ENCODE measurements around the gene PRPF19.

The PRPF19 gene

GRCh38 chr11:60924906-60925853 is 18.8 kb upstream of the PRPF19 start:
- Histone ChIP-seq H3K36me3 (ENCODE audit: insufficient read depth, low read length) (peaks cover 31% of the 10 kb centered on the region; the same call in 1 of the 2 replicates), H3F3A (ENCODE audit: low read depth) (no peaks in the 10 kb centered on the region), H3K9me2 (replicated peaks; ENCODE audit: low read depth, low read length) (no peaks in the 10 kb centered on the region), H3K4me3 (ENCODE audit: low read length, poor library complexity, severe bottlenecking) (peak overlapping the region; percentile 72), H4K20me1 (ENCODE audit: insufficient read depth, low read length, poor library complexity, severe bottlenecking) (no peaks in the 10 kb centered on the region), H3K4me1 (ENCODE audit: insufficient read depth, low read length, poor library complexity, severe bottlenecking) (peaks cover 18% of the 10 kb centered on the region), H3K4me2 (ENCODE audit: low read depth, low read length, poor library complexity, severe bottlenecking) (peak overlapping the region; percentile 70), H3K9me3 (ENCODE audit: insufficient read depth, low read depth, low read length) (no peaks in the 10 kb centered on the region), H3K9ac (ENCODE audit: low read depth, low read length, poor library complexity, severe bottlenecking) (peak overlapping the region; percentile 26), H2AFZ (ENCODE audit: low read length) (0 out of 2 replicates have a peak overlapping the region, but pooled peaks have one; percentile 54), H3K27me3 (ENCODE audit: insufficient read depth, low read length, poor library complexity, severe bottlenecking) (no peaks in the 10 kb centered on the region), H3K79me2 (ENCODE audit: insufficient read depth, low read length) (no peaks in the 10 kb centered on the region; the same call in 1 of the 2 replicates)
- TF ChIP-seq, protein P1, sequence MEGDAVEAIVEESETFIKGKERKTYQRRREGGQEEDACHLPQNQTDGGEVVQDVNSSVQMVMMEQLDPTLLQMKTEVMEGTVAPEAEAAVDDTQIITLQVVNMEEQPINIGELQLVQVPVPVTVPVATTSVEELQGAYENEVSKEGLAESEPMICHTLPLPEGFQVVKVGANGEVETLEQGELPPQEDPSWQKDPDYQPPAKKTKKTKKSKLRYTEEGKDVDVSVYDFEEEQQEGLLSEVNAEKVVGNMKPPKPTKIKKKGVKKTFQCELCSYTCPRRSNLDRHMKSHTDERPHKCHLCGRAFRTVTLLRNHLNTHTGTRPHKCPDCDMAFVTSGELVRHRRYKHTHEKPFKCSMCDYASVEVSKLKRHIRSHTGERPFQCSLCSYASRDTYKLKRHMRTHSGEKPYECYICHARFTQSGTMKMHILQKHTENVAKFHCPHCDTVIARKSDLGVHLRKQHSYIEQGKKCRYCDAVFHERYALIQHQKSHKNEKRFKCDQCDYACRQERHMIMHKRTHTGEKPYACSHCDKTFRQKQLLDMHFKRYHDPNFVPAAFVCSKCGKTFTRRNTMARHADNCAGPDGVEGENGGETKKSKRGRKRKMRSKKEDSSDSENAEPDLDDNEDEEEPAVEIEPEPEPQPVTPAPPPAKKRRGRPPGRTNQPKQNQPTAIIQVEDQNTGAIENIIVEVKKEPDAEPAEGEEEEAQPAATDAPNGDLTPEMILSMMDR (conservative IDR thresholded peaks at IDR 0.05; ENCODE audit: low read length) = no peak
- TF ChIP-seq EZH2phosphoT487 (IDR thresholded peaks at IDR 0.05; ENCODE audit: borderline replicate concordance) = no peak

- Histone ChIP-seq H3F3A (ENCODE audit: low read depth) (no peaks in the 10 kb centered on the region), H3K9ac (ENCODE audit: low read depth, low read length, poor library complexity, severe bottlenecking) (peak within 1 kb of the TSS; percentile 35), H3K36me3 (ENCODE audit: insufficient read depth, low read length) (peaks cover 40% of the 10 kb centered on the region; the same call in 1 of the 2 replicates), H3K4me2 (ENCODE audit: low read depth, low read length, poor library complexity, severe bottlenecking) (peak within 1 kb of the TSS; percentile 70), H3K4me1 (ENCODE audit: insufficient read depth, low read length, poor library complexity, severe bottlenecking) (peaks cover 20% of the 10 kb centered on the region), H3K79me2 (ENCODE audit: insufficient read depth, low read length) (peaks cover 5% of the 10 kb centered on the region), H4K20me1 (ENCODE audit: insufficient read depth, low read length, poor library complexity, severe bottlenecking) (peaks cover 3% of the 10 kb centered on the region), H3K9me3 (ENCODE audit: insufficient read depth, low read depth, low read length) (no peaks in the 10 kb centered on the region), H3K27me3 (ENCODE audit: insufficient read depth, low read length, poor library complexity, severe bottlenecking) (no peaks in the 10 kb centered on the region), H2AFZ (ENCODE audit: low read length) (peak within 1 kb of the TSS; percentile 54; the same call in 1 of the 2 replicates), H3K4me3 (ENCODE audit: low read length, poor library complexity, severe bottlenecking) (peak within 1 kb of the TSS; percentile 72), H3K9me2 (replicated peaks; ENCODE audit: low read depth, low read length) (no peaks in the 10 kb centered on the region)
- TF ChIP-seq EZH2phosphoT487 (IDR thresholded peaks at IDR 0.05; ENCODE audit: borderline replicate concordance) = no peak
- TF ChIP-seq, protein P1 (conservative IDR thresholded peaks at IDR 0.05; ENCODE audit: low read length) = no peak
Measured at GRCh38 chr11:60924110-60924905, 17.9 kb upstream of the PRPF19 start, which contains the start of gene TMEM132A. TSS of gene TMEM132A (plus strand) at chr11:60924460. CDS start at chr11:60924634, 174 bp downstream.

- Histone ChIP-seq H2AFZ (ENCODE audit: low read length) (no peak overlapping the region), H3K4me3 (ENCODE audit: low read length, poor library complexity, severe bottlenecking) (peak overlapping the region; percentile 72), H3K9me3 (ENCODE audit: insufficient read depth, low read depth, low read length) (no peaks in the 10 kb centered on the region), H3K79me2 (ENCODE audit: insufficient read depth, low read length) (peaks cover 11% of the 10 kb centered on the region), H3K27me3 (ENCODE audit: insufficient read depth, low read length, poor library complexity, severe bottlenecking) (no peaks in the 10 kb centered on the region), H3K4me1 (ENCODE audit: insufficient read depth, low read length, poor library complexity, severe bottlenecking) (peaks cover 26% of the 10 kb centered on the region), H3F3A (ENCODE audit: low read depth) (no peaks in the 10 kb centered on the region), H3K4me2 (ENCODE audit: low read depth, low read length, poor library complexity, severe bottlenecking) (peak overlapping the region; percentile 70), H4K20me1 (ENCODE audit: insufficient read depth, low read length, poor library complexity, severe bottlenecking) (peaks cover 8% of the 10 kb centered on the region), H3K36me3 (ENCODE audit: insufficient read depth, low read length) (peaks cover 40% of the 10 kb centered on the region; the same call in 1 of the 2 replicates), H3K9ac (ENCODE audit: low read depth, low read length, poor library complexity, severe bottlenecking) (peak overlapping the region; percentile 35), H3K9me2 (replicated peaks; ENCODE audit: low read depth, low read length) (no peaks in the 10 kb centered on the region)
- TF ChIP-seq, protein P1 (conservative IDR thresholded peaks at IDR 0.05; ENCODE audit: low read length) = no peak
- TF ChIP-seq EZH2phosphoT487 (IDR thresholded peaks at IDR 0.05; ENCODE audit: borderline replicate concordance) = no peak
Measured at GRCh38 chr11:60923800-60924109, 17.4 kb upstream of the PRPF19 start.
